HepG2 (cell line): ENCODE data around the gene CR1L. TPM values are rescaled to one million over a fixed set of nuclear protein-coding genes. Genes with fewer than 3 reads are reported as not detected.
A peak's percentile ranks its signal among the peaks of the same experiment; 100 is the strongest.

Experiments used
- GABPA ChIP-seq, 2 experiments: IDR thresholded peaks; 2 replicates each; pipeline ENCODE4 v1.6.1; 2011 to 2016; ENCODE audit warnings: low read depth in 2 of 2, low read length in 1 of 2, missing biosample characterization in 1 of 2, missing genetic modification characterization in 1 of 2
- GPN1 ChIP-seq: sonication (generic); formaldehyde crosslinking; IDR thresholded peaks from 2 replicates; pipeline ENCODE4 v1.5.1; 2020; ENCODE audit warnings: missing genetic modification reagents, borderline replicate concordance
- MEF2D ChIP-seq: sonication (generic); formaldehyde crosslinking; IDR thresholded peaks from 2 replicates; pipeline ENCODE4 v1.5.1; 2020; ENCODE audit warnings: mild to moderate bottlenecking, missing genetic modification reagents
- NFKBIZ ChIP-seq: IDR thresholded peaks from 2 replicates; pipeline ENCODE4 v1.6.1; 2018; ENCODE audit warnings: missing genetic modification reagents, missing compliant biosample characterization
- PATZ1 ChIP-seq: sonication (generic); formaldehyde crosslinking; IDR thresholded peaks from 2 replicates; pipeline ENCODE4 v1.4.0; 2020; ENCODE audit warnings: missing genetic modification reagents
- SP1 ChIP-seq, 2 experiments: fragments of 450-650 bp in 1 of 2; sonication (generic) in 1 of 2; formaldehyde crosslinking in 1 of 2; IDR thresholded peaks; 2 replicates each; pipeline versions ENCODE4 v1.4.0 to v1.6.1; 2016 to 2020; ENCODE audit warnings: missing genetic modification reagents in 1 of 2
- ZNF282 ChIP-seq: fragments of 450-650 bp; IDR thresholded peaks from 2 replicates; pipeline ENCODE4 v1.6.1; 2018; ENCODE audit not compliant: partially characterized antibody
- ZNF773 ChIP-seq: sonication (generic); formaldehyde crosslinking; IDR thresholded peaks from 2 replicates; pipeline ENCODE4 v1.4.0; 2020; ENCODE audit warnings: missing genetic modification reagents, borderline replicate concordance
- polyA plus RNA-seq, 8 experiments: library from polyadenylated mRNA; depleted of rRNA in 3 of 8; stranded (reverse) in 7 of 8; unstranded in 1 of 8; fragments of >200 nt; fragmentation: Illumina TruSeq in 4 of 8; extraction: Trizol in 4 of 8; gene quantifications; 2 replicates each; pipeline versions ENCODE4 v1.2.1 to v1.2.3, GENCODE V29; 2011 to 2016; ENCODE audit warnings: low read depth in 4 of 8, missing spikeins in 1 of 8, mixed read lengths in 1 of 8; ENCODE audit not compliant: insufficient read depth in 1 of 8
- total RNA-seq, 5 experiments: library from RNA; depleted of rRNA; stranded (reverse); fragments of >200 nt; fragmentation: Illumina TruSeq; extraction: Trizol; gene quantifications; 2 replicates each; pipeline ENCODE4 v1.2.3, GENCODE V29; 2016; ENCODE audit warnings: low read depth in 1 of 5
- TF ChIP-seq, protein P1 (sequence below): sonication (generic); formaldehyde crosslinking; IDR thresholded peaks from 2 replicates; pipeline ENCODE4 v1.5.1; 2020; ENCODE audit warnings: mild to moderate bottlenecking, missing genetic modification reagents, borderline replicate concordance
- TF ChIP-seq, protein P2 (sequence below): sonication (generic); formaldehyde crosslinking; IDR thresholded peaks from 2 replicates; pipeline ENCODE4 v1.8.0; 2022; ENCODE audit warnings: mild to moderate bottlenecking, missing genetic modification reagents, moderate library complexity
- TF ChIP-seq, protein P3 (sequence below): sonication (generic); formaldehyde crosslinking; IDR thresholded peaks from 2 replicates; pipeline ENCODE4 v1.8.0; 2022; ENCODE audit warnings: mild to moderate bottlenecking, missing genetic modification reagents; ENCODE audit not compliant: insufficient replicate concordance
- TF ChIP-seq, protein P4 (sequence below): sonication (generic); formaldehyde crosslinking; IDR thresholded peaks from 2 replicates; pipeline ENCODE4 v1.4.0; 2020; ENCODE audit warnings: missing genetic modification reagents, borderline replicate concordance
- TF ChIP-seq, protein P5 (sequence below): sonication (generic); formaldehyde crosslinking; conservative IDR thresholded peaks from 2 replicates; pipeline ENCODE4 v1.8.0; 2022; ENCODE audit warnings: low read depth, missing genetic modification reagents

Gene CR1L
- total and polyA plus RNA-seq, 2 of the 13 experiments (the other 11 are each of a cell fraction or from before 2014, with no cell fraction given), result not detected

DNA sequence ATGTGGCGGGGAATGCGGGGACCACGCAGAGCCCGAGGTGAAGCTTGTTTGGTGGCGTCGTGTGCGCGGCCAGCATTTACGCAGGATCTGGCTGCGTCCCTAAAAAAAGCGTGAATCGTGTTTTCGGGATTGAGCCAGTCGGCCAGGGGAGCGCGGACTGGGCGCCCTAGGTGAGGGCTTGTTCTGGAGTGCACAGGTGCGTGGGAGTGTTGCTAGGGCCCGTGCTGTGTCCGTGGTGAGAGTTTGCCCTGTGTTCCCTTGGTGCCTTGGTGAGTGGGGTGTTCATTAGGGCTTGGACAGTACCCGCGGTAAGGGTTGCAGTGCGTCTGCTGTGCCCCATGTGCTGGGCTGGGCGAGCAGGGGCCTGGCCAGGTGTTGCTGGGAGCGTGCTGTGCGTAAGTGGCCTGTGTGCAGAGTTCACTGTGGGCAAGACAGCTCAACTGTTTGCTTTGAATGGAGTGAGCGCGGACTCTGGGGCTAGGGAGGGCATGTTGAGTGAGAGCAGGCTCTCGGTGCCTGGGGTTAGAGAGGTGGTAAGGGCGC is 107.6 kb downstream of the CR1L start (continued):
- TF ChIP-seq, protein P1, sequence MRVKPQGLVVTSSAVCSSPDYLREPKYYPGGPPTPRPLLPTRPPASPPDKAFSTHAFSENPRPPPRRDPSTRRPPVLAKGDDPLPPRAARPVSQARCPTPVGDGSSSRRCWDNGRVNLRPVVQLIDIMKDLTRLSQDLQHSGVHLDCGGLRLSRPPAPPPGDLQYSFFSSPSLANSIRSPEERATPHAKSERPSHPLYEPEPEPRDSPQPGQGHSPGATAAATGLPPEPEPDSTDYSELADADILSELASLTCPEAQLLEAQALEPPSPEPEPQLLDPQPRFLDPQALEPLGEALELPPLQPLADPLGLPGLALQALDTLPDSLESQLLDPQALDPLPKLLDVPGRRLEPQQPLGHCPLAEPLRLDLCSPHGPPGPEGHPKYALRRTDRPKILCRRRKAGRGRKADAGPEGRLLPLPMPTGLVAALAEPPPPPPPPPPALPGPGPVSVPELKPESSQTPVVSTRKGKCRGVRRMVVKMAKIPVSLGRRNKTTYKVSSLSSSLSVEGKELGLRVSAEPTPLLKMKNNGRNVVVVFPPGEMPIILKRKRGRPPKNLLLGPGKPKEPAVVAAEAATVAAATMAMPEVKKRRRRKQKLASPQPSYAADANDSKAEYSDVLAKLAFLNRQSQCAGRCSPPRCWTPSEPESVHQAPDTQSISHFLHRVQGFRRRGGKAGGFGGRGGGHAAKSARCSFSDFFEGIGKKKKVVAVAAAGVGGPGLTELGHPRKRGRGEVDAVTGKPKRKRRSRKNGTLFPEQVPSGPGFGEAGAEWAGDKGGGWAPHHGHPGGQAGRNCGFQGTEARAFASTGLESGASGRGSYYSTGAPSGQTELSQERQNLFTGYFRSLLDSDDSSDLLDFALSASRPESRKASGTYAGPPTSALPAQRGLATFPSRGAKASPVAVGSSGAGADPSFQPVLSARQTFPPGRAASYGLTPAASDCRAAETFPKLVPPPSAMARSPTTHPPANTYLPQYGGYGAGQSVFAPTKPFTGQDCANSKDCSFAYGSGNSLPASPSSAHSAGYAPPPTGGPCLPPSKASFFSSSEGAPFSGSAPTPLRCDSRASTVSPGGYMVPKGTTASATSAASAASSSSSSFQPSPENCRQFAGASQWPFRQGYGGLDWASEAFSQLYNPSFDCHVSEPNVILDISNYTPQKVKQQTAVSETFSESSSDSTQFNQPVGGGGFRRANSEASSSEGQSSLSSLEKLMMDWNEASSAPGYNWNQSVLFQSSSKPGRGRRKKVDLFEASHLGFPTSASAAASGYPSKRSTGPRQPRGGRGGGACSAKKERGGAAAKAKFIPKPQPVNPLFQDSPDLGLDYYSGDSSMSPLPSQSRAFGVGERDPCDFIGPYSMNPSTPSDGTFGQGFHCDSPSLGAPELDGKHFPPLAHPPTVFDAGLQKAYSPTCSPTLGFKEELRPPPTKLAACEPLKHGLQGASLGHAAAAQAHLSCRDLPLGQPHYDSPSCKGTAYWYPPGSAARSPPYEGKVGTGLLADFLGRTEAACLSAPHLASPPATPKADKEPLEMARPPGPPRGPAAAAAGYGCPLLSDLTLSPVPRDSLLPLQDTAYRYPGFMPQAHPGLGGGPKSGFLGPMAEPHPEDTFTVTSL, result no peak
- no peak for TF ChIP-seq GABPA (IDR thresholded peaks at IDR 0.05; ENCODE audit: low read depth, low read length)
- TF ChIP-seq GABPA (CRISPR knock-in tag; IDR thresholded peaks at IDR 0.05; ENCODE audit: low read depth), result peak; percentile 52
- TF ChIP-seq, protein P2, sequence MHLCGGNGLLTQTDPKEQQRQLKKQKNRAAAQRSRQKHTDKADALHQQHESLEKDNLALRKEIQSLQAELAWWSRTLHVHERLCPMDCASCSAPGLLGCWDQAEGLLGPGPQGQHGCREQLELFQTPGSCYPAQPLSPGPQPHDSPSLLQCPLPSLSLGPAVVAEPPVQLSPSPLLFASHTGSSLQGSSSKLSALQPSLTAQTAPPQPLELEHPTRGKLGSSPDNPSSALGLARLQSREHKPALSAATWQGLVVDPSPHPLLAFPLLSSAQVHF (CRISPR knock-in tag), result no peak
- no peak for TF ChIP-seq GPN1
- TF ChIP-seq, protein P3, sequence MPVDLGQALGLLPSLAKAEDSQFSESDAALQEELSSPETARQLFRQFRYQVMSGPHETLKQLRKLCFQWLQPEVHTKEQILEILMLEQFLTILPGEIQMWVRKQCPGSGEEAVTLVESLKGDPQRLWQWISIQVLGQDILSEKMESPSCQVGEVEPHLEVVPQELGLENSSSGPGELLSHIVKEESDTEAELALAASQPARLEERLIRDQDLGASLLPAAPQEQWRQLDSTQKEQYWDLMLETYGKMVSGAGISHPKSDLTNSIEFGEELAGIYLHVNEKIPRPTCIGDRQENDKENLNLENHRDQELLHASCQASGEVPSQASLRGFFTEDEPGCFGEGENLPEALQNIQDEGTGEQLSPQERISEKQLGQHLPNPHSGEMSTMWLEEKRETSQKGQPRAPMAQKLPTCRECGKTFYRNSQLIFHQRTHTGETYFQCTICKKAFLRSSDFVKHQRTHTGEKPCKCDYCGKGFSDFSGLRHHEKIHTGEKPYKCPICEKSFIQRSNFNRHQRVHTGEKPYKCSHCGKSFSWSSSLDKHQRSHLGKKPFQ (CRISPR knock-in tag), result no peak
- no peak; the same call in 1 of the 2 replicates for TF ChIP-seq ZNF773 (CRISPR knock-in tag)
- peak; percentile 44 for TF ChIP-seq MEF2D (CRISPR knock-in tag)
- TF ChIP-seq, protein P4, sequence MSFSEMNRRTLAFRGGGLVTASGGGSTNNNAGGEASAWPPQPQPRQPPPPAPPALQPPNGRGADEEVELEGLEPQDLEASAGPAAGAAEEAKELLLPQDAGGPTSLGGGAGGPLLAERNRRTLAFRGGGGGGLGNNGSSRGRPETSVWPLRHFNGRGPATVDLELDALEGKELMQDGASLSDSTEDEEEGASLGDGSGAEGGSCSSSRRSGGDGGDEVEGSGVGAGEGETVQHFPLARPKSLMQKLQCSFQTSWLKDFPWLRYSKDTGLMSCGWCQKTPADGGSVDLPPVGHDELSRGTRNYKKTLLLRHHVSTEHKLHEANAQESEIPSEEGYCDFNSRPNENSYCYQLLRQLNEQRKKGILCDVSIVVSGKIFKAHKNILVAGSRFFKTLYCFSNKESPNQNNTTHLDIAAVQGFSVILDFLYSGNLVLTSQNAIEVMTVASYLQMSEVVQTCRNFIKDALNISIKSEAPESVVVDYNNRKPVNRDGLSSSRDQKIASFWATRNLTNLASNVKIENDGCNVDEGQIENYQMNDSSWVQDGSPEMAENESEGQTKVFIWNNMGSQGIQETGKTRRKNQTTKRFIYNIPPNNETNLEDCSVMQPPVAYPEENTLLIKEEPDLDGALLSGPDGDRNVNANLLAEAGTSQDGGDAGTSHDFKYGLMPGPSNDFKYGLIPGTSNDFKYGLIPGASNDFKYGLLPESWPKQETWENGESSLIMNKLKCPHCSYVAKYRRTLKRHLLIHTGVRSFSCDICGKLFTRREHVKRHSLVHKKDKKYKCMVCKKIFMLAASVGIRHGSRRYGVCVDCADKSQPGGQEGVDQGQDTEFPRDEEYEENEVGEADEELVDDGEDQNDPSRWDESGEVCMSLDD (CRISPR knock-in tag), result no peak
- TF ChIP-seq ZNF282, result no peak
- TF ChIP-seq, protein P5, sequence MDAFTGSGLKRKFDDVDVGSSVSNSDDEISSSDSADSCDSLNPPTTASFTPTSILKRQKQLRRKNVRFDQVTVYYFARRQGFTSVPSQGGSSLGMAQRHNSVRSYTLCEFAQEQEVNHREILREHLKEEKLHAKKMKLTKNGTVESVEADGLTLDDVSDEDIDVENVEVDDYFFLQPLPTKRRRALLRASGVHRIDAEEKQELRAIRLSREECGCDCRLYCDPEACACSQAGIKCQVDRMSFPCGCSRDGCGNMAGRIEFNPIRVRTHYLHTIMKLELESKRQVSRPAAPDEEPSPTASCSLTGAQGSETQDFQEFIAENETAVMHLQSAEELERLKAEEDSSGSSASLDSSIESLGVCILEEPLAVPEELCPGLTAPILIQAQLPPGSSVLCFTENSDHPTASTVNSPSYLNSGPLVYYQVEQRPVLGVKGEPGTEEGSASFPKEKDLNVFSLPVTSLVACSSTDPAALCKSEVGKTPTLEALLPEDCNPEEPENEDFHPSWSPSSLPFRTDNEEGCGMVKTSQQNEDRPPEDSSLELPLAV (CRISPR knock-in tag), result no peak
- peak; percentile 73 for TF ChIP-seq PATZ1 (CRISPR knock-in tag)
- no peak for TF ChIP-seq NFKBIZ (CRISPR knock-in tag)
- no peak for TF ChIP-seq SP1 (IDR thresholded peaks at IDR 0.05)
- TF ChIP-seq SP1 (CRISPR knock-in tag; IDR thresholded peaks at IDR 0.05), result no peak
